ENCODE results near the gene EEIG1. TPM values are rescaled to one million over a fixed set of nuclear protein-coding genes. Genes with fewer than 3 reads are reported as not detected.
"Not testable (repeated sequence)": the region's sequence is repeated elsewhere in the genome, so short reads cannot be mapped to it uniquely, and the experiment has no call there.

Gene EEIG1
- 8.9 TPM for total RNA-seq

- no peaks in the 10 kb centered on the region for H3K9me3 ChIP-seq (ENCODE audit: control insufficient read depth in 3 of 3, low read length in 3 of 3)
- peaks cover 47 to 63% (median 52%) of the 10 kb centered on the region in 3 donors for H3K4me1 ChIP-seq (ENCODE audit: control insufficient read depth in 3 of 3, insufficient read depth in 3 of 3, low read length in 3 of 3)
- H3K27me3 ChIP-seq (ENCODE audit: control insufficient read depth in 3 of 3, insufficient read depth in 3 of 3, low read length in 3 of 3) = no peaks in the 10 kb centered on the region
- H3K9ac ChIP-seq (ENCODE audit: low read depth in 1 of 3, low read length in 3 of 3) = peak within 1 kb of the TSS; percentile 80 to 95 (median 93)
- no peaks in the 10 kb centered on the region for H3K36me3 ChIP-seq (ENCODE audit: control insufficient read depth in 3 of 3, insufficient read depth in 3 of 3, low read length in 3 of 3)
- H3K4me3 ChIP-seq (ENCODE audit: low read length in 3 of 3) = peak within 1 kb of the TSS; percentile 79 to 84 (median 81)
- H3K27ac ChIP-seq (ENCODE audit: low read depth, low read length) = peak within 1 kb of the TSS; percentile 85
These were observed at the start of gene EEIG1 for GRCh38 chr9:127980706-127981558. Gene EEIG1 (minus strand): TSS chr9:127980989. CDS start chr9:127980137, 852 bp downstream.

- Histone ChIP-seq H3K4me3 (ENCODE audit: low read length in 3 of 3) (no peak overlapping the region), H3K9me3 (ENCODE audit: control insufficient read depth in 3 of 3, low read length in 3 of 3) (no peaks in the 10 kb centered on the region), H3K27ac (ENCODE audit: low read depth, low read length) (no peak overlapping the region), H3K27me3 (ENCODE audit: control insufficient read depth in 3 of 3, insufficient read depth in 3 of 3, low read length in 3 of 3) (no peaks in the 10 kb centered on the region), H3K4me1 (ENCODE audit: control insufficient read depth in 3 of 3, insufficient read depth in 3 of 3, low read length in 3 of 3) (no peaks in the 10 kb centered on the region), H3K9ac (ENCODE audit: low read depth in 1 of 3, low read length in 3 of 3) (no peak overlapping the region), H3K36me3 (ENCODE audit: control insufficient read depth in 3 of 3, insufficient read depth in 3 of 3, low read length in 3 of 3) (no peaks in the 10 kb centered on the region)
These were observed 46.9 kb upstream of the EEIG1 start for GRCh38 chr9:128027705-128028104.

- no peak overlapping the region for H3K4me3 ChIP-seq (ENCODE audit: low read length in 3 of 3)
- peaks cover 0 to 3% (median 0%) of the 10 kb centered on the region in 3 donors for H3K4me1 ChIP-seq (ENCODE audit: control insufficient read depth in 3 of 3, insufficient read depth in 3 of 3, low read length in 3 of 3)
- H3K9ac ChIP-seq (ENCODE audit: low read depth in 1 of 3, low read length in 3 of 3) = peak overlapping the region in 2 of 3 donors; percentile 5 to 16
- H3K9me3 ChIP-seq (ENCODE audit: control insufficient read depth in 3 of 3, low read length in 3 of 3) = no peaks in the 10 kb centered on the region
- no peaks in the 10 kb centered on the region for H3K27me3 ChIP-seq (ENCODE audit: control insufficient read depth in 3 of 3, insufficient read depth in 3 of 3, low read length in 3 of 3)
- peak overlapping the region; percentile 25 for H3K27ac ChIP-seq (ENCODE audit: low read depth, low read length)
- H3K36me3 ChIP-seq (ENCODE audit: control insufficient read depth in 3 of 3, insufficient read depth in 3 of 3, low read length in 3 of 3) = no peaks in the 10 kb centered on the region
These were observed 46.2 kb upstream of the EEIG1 start for GRCh38 chr9:128026773-128027541.

DNA sequence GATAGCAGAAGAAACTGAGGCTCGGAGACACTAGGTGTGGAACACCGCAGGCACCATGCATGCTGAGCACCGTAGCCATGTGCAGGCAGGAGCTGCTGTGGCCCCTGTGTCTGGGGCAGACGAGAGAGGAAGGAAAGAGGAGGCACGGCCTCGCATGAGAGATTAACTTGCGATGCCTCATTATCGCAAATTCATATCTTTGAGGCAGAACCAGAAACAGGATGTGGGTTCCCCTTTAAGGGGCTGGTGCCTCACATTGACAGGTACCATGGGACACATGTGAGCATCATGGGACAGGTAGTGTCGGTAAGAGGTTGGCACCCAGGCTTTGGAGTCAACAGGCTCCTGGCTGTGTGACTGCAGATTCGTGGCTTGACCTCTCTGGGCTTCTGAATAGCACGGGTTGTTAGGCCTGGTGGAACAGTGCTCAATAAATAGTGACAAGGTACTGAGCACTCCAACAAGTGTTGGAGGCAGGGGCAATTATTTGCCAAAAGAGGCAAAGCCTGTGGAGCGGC is 45.5 kb upstream of the EEIG1 start:
- Histone ChIP-seq H3K4me1 (ENCODE audit: control insufficient read depth in 3 of 3, insufficient read depth in 3 of 3, low read length in 3 of 3) (peaks cover 0 to 3% (median 0%) of the 10 kb centered on the region in 3 donors), H3K9me3 (ENCODE audit: control insufficient read depth in 3 of 3, low read length in 3 of 3) (no peaks in the 10 kb centered on the region), H3K27ac (ENCODE audit: low read depth, low read length) (peak overlapping the region; percentile 25), H3K4me3 (ENCODE audit: low read length in 3 of 3) (no peak overlapping the region), H3K9ac (ENCODE audit: low read depth in 1 of 3, low read length in 3 of 3) (no peak overlapping the region), H3K36me3 (ENCODE audit: control insufficient read depth in 3 of 3, insufficient read depth in 3 of 3, low read length in 3 of 3) (no peaks in the 10 kb centered on the region), H3K27me3 (ENCODE audit: control insufficient read depth in 3 of 3, insufficient read depth in 3 of 3, low read length in 3 of 3) (no peaks in the 10 kb centered on the region)

GRCh38 chr9:128025736-128026135 is 44.9 kb upstream of the EEIG1 start:
- Histone ChIP-seq H3K9me3 (ENCODE audit: control insufficient read depth in 3 of 3, low read length in 3 of 3) (no peaks in the 10 kb centered on the region), H3K27ac (ENCODE audit: low read depth, low read length) (no peak overlapping the region), H3K9ac (ENCODE audit: low read depth in 1 of 3, low read length in 3 of 3) (no peak overlapping the region), H3K27me3 (ENCODE audit: control insufficient read depth in 3 of 3, insufficient read depth in 3 of 3, low read length in 3 of 3) (no peaks in the 10 kb centered on the region), H3K4me3 (ENCODE audit: low read length in 3 of 3) (no peak overlapping the region), H3K36me3 (ENCODE audit: control insufficient read depth in 3 of 3, insufficient read depth in 3 of 3, low read length in 3 of 3) (no peaks in the 10 kb centered on the region), H3K4me1 (ENCODE audit: control insufficient read depth in 3 of 3, insufficient read depth in 3 of 3, low read length in 3 of 3) (peaks cover 0 to 3% (median 0%) of the 10 kb centered on the region in 3 donors)

DNA sequence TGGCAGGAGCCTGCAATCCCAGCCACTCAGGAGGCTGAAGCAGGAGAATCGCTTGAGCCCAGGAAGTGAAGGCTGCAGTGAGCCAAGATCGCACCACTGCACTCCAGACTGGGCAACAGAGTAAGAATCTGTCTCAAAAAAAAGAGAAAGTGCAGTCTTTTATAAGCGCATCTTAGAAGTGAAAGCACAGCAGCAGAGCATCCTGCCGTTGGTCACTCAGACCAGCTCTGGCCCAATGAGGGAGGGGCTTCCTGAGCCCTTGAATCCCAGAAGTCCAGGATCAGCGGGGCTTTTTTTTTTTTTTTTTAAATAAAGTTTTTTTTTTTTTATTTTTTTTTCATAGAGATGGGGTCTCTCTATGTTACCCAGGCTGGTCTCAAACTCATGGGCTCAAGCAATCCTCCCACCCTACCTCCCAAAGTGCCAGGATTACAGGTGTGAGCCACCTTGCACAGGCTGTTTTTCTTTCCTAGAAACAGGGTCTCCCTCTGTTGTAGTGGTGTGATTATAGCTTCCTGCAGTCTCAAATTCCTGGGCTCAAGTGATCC is 44.0 kb upstream of the EEIG1 start:
- no peak overlapping the region for H3K27ac ChIP-seq (ENCODE audit: low read depth, low read length)
- no peaks in the 10 kb centered on the region for H3K36me3 ChIP-seq (ENCODE audit: control insufficient read depth in 3 of 3, insufficient read depth in 3 of 3, low read length in 3 of 3)
- no peaks in the 10 kb centered on the region for H3K27me3 ChIP-seq (ENCODE audit: control insufficient read depth in 3 of 3, insufficient read depth in 3 of 3, low read length in 3 of 3)
- H3K4me3 ChIP-seq (ENCODE audit: low read length in 3 of 3) = no peak overlapping the region
- H3K9me3 ChIP-seq (ENCODE audit: control insufficient read depth in 3 of 3, low read length in 3 of 3) = no peaks in the 10 kb centered on the region
- peaks cover 0 to 3% (median 0%) of the 10 kb centered on the region in 3 donors for H3K4me1 ChIP-seq (ENCODE audit: control insufficient read depth in 3 of 3, insufficient read depth in 3 of 3, low read length in 3 of 3)
- peak overlapping the region in 1 of 3 donors; percentile 16 for H3K9ac ChIP-seq (ENCODE audit: low read depth in 1 of 3, low read length in 3 of 3)

- H3K4me3 ChIP-seq (ENCODE audit: low read length in 3 of 3); H3K4me1 ChIP-seq (ENCODE audit: control insufficient read depth in 3 of 3, insufficient read depth in 3 of 3, low read length in 3 of 3); H3K9me3 ChIP-seq (ENCODE audit: control insufficient read depth in 3 of 3, low read length in 3 of 3); H3K27me3 ChIP-seq (ENCODE audit: control insufficient read depth in 3 of 3, insufficient read depth in 3 of 3, low read length in 3 of 3); H3K27ac ChIP-seq (ENCODE audit: low read depth, low read length); H3K36me3 ChIP-seq (ENCODE audit: control insufficient read depth in 3 of 3, insufficient read depth in 3 of 3, low read length in 3 of 3); H3K9ac ChIP-seq (ENCODE audit: low read depth in 1 of 3, low read length in 3 of 3): not testable (repeated sequence)
These were observed 42.9 kb upstream of the EEIG1 start for GRCh38 chr9:128023671-128024070.

GRCh38 chr9:128022886-128023285 is 42.1 kb upstream of the EEIG1 start:
- Histone ChIP-seq H3K4me3 (ENCODE audit: low read length in 3 of 3) (no peak overlapping the region), H3K36me3 (ENCODE audit: control insufficient read depth in 3 of 3, insufficient read depth in 3 of 3, low read length in 3 of 3) (no peaks in the 10 kb centered on the region), H3K4me1 (ENCODE audit: control insufficient read depth in 3 of 3, insufficient read depth in 3 of 3, low read length in 3 of 3) (peaks cover 0 to 3% (median 0%) of the 10 kb centered on the region in 3 donors), H3K9me3 (ENCODE audit: control insufficient read depth in 3 of 3, low read length in 3 of 3) (no peaks in the 10 kb centered on the region), H3K27me3 (ENCODE audit: control insufficient read depth in 3 of 3, insufficient read depth in 3 of 3, low read length in 3 of 3) (no peaks in the 10 kb centered on the region), H3K27ac (ENCODE audit: low read depth, low read length) (no peak overlapping the region), H3K9ac (ENCODE audit: low read depth in 1 of 3, low read length in 3 of 3) (no peak overlapping the region)

- H3K4me3 ChIP-seq (ENCODE audit: low read length in 3 of 3) = no peak overlapping the region
- H3K27ac ChIP-seq (ENCODE audit: low read depth, low read length) = no peak overlapping the region
- no peaks in the 10 kb centered on the region for H3K9me3 ChIP-seq (ENCODE audit: control insufficient read depth in 3 of 3, low read length in 3 of 3)
- peaks cover 0 to 3% (median 0%) of the 10 kb centered on the region in 3 donors for H3K4me1 ChIP-seq (ENCODE audit: control insufficient read depth in 3 of 3, insufficient read depth in 3 of 3, low read length in 3 of 3)
- H3K36me3 ChIP-seq (ENCODE audit: control insufficient read depth in 3 of 3, insufficient read depth in 3 of 3, low read length in 3 of 3) = no peaks in the 10 kb centered on the region
- H3K27me3 ChIP-seq (ENCODE audit: control insufficient read depth in 3 of 3, insufficient read depth in 3 of 3, low read length in 3 of 3) = no peaks in the 10 kb centered on the region
- no peak overlapping the region for H3K9ac ChIP-seq (ENCODE audit: low read depth in 1 of 3, low read length in 3 of 3)
These were observed 40.3 kb upstream of the EEIG1 start for GRCh38 chr9:128021098-128021497.
